ENCODE data around the gene SUMO1. TPM values are rescaled to one million over a fixed set of nuclear protein-coding genes. Genes with fewer than 3 reads are reported as not detected.
A peak's percentile ranks its signal among the peaks of the same experiment; 100 is the strongest.
"Not testable (repeated sequence)": the region's sequence is repeated elsewhere in the genome, so short reads cannot be mapped to it uniquely, and the experiment has no call there.

Gene SUMO1
- 100 to 1,000 TPM in 3 of 4 donors, 10 to 100 TPM in 1; 93.6 to 156 (median 114) TPM for polyA plus RNA-seq
- long read RNA-seq, donor 1, result 0 reads
- long read RNA-seq, donor 2, transcript SUMO1-203 (5 exons, 1,536 nt), result major isoform, 27 of 29 reads
- long read RNA-seq, donor 2, partial matches to known transcripts, result 0 of 29 reads
- long read RNA-seq, donor 2, other reads (novel, unspliced or antisense), result 0 of 29 reads
- long read RNA-seq, donor 3, transcript SUMO1-203 (5 exons, 1,536 nt), result major isoform, 31 of 61 reads
- long read RNA-seq, donor 3, partial matches to known transcripts, result 24 of 61 reads
- long read RNA-seq, donor 3, other reads (novel, unspliced or antisense), result 0 of 61 reads
- long read RNA-seq, donor 4, partial matches to known transcripts, result 0 of 3 reads
- long read RNA-seq, donor 4, other reads (novel, unspliced or antisense), result 0 of 3 reads
- long read RNA-seq, donor 5, transcript SUMO1-203 (5 exons, 1,536 nt), result major isoform, 21 of 22 reads
- long read RNA-seq, donor 5, partial matches to known transcripts, result 0 of 22 reads
- long read RNA-seq, donor 5, other reads (novel, unspliced or antisense), result 0 of 22 reads
- long read RNA-seq, donor 6, transcript SUMO1-203 (5 exons, 1,536 nt), result major isoform, 45 of 47 reads
- long read RNA-seq, donor 6, partial matches to known transcripts, result 0 of 47 reads
- long read RNA-seq, donor 6, other reads (novel, unspliced or antisense), result 0 of 47 reads
- long read RNA-seq, donor 7, result 0 reads
- long read RNA-seq, donor 8, transcript SUMO1-203 (5 exons, 1,536 nt), result major isoform, 5 of 7 reads
- long read RNA-seq, donor 8, partial matches to known transcripts, result 0 of 7 reads
- long read RNA-seq, donor 8, other reads (novel, unspliced or antisense), result 0 of 7 reads
- long read RNA-seq, donor 9, transcript SUMO1-203 (5 exons, 1,536 nt), result major isoform, 19 of 19 reads
- long read RNA-seq, donor 9, partial matches to known transcripts, result 0 of 19 reads
- long read RNA-seq, donor 9, other reads (novel, unspliced or antisense), result 0 of 19 reads
- long read RNA-seq, donor 10, transcript SUMO1-203 (5 exons, 1,536 nt), result major isoform, 73 of 76 reads
- long read RNA-seq, donor 10, partial matches to known transcripts, result 0 of 76 reads
- long read RNA-seq, donor 10, other reads (novel, unspliced or antisense), result 0 of 76 reads

GRCh38 chr2:202238234-202239197, at the start of gene SUMO1:
SUMO1 (minus strand) TSS chr2:202238597; CDS start chr2:202238451, 146 bp downstream.
- Histone ChIP-seq H3K36me3 (ENCODE audit: control insufficient read depth in 3 of 3, insufficient read depth in 2 of 3, low read depth in 1 of 3, low read length in 3 of 3) (peaks cover 0 to 3% (median 0%) of the 10 kb centered on the region in 3 donors), H3K9me3 (ENCODE audit: control insufficient read depth in 2 of 2, insufficient read depth in 1 of 2, low read depth in 1 of 2, low read length in 1 of 2) (no peaks in the 10 kb centered on the region), H3K4me1 (ENCODE audit: control insufficient read depth in 3 of 3, insufficient read depth in 2 of 3, low read depth in 1 of 3, low read length in 2 of 3) (no peaks in the 10 kb centered on the region), H3K27ac (ENCODE audit: low read depth in 1 of 3, low read length in 2 of 3) (peak within 1 kb of the TSS; percentile 74 to 93 (median 85)), H3K4me3 (ENCODE audit: low read depth in 1 of 3, low read length in 3 of 3) (peak within 1 kb of the TSS; percentile 91 to 99 (median 92)), H3K27me3 (ENCODE audit: control insufficient read depth in 3 of 3, insufficient read depth in 3 of 3, low read length in 3 of 3) (no peaks in the 10 kb centered on the region)
- WGBS, 3 donors, result 2 to 4% (median 3%) methylated on average over 41 to 54 of the region's 54 CpGs
- DNase-seq (peak; percentile 93 to 96), FAIRE-seq (no peak)

- Histone ChIP-seq H3K4me1 (ENCODE audit: control insufficient read depth in 3 of 3, insufficient read depth in 2 of 3, low read depth in 1 of 3, low read length in 2 of 3) (no peaks in the 10 kb centered on the region), H3K27ac (ENCODE audit: low read depth in 1 of 3, low read length in 2 of 3) (no peak overlapping the region), H3K9me3 (ENCODE audit: control insufficient read depth in 2 of 2, insufficient read depth in 1 of 2, low read depth in 1 of 2, low read length in 1 of 2) (no peaks in the 10 kb centered on the region), H3K36me3 (ENCODE audit: control insufficient read depth in 3 of 3, insufficient read depth in 2 of 3, low read depth in 1 of 3, low read length in 3 of 3) (peaks cover 11 to 53% (median 18%) of the 10 kb centered on the region in 3 donors), H3K27me3 (ENCODE audit: control insufficient read depth in 3 of 3, insufficient read depth in 3 of 3, low read length in 3 of 3) (no peaks in the 10 kb centered on the region), H3K4me3 (ENCODE audit: low read depth in 1 of 3, low read length in 3 of 3) (no peak overlapping the region)
- DNase-seq (no peak), FAIRE-seq (no peak)
Measured at GRCh38 chr2:202286595-202286994, 48.2 kb upstream of the SUMO1 start.

GRCh38 chr2:202278944-202279343, 40.5 kb upstream of the SUMO1 start:
- H3K36me3 ChIP-seq (ENCODE audit: control insufficient read depth in 3 of 3, insufficient read depth in 2 of 3, low read depth in 1 of 3, low read length in 3 of 3), result peaks cover 7 to 50% (median 10%) of the 10 kb centered on the region in 3 donors
- no peak overlapping the region for H3K4me3 ChIP-seq (ENCODE audit: low read depth in 1 of 3, low read length in 3 of 3)
- DNase-seq, result peak in 1 of 2 donors; percentile 32
- H3K27ac ChIP-seq (ENCODE audit: low read depth in 1 of 3, low read length in 2 of 3), result no peak overlapping the region
- no peaks in the 10 kb centered on the region for H3K4me1 ChIP-seq (ENCODE audit: control insufficient read depth in 3 of 3, insufficient read depth in 2 of 3, low read depth in 1 of 3, low read length in 2 of 3)
- no peak for FAIRE-seq
- H3K9me3 ChIP-seq (ENCODE audit: control insufficient read depth in 2 of 2, insufficient read depth in 1 of 2, low read depth in 1 of 2, low read length in 1 of 2), result no peaks in the 10 kb centered on the region
- 16 to 40% (median 21%) methylated on average over 1 of the region's 1 CpG for WGBS, 3 donors
- H3K27me3 ChIP-seq (ENCODE audit: control insufficient read depth in 3 of 3, insufficient read depth in 3 of 3, low read length in 3 of 3), result no peaks in the 10 kb centered on the region

- Histone ChIP-seq H3K4me1 (ENCODE audit: control insufficient read depth in 3 of 3, insufficient read depth in 2 of 3, low read depth in 1 of 3, low read length in 2 of 3) (no peaks in the 10 kb centered on the region), H3K36me3 (ENCODE audit: control insufficient read depth in 3 of 3, insufficient read depth in 2 of 3, low read depth in 1 of 3, low read length in 3 of 3) (peaks cover 7 to 45% (median 7%) of the 10 kb centered on the region in 3 donors), H3K27ac (ENCODE audit: low read depth in 1 of 3, low read length in 2 of 3) (peak overlapping the region in 1 of 3 donors; percentile 11), H3K4me3 (ENCODE audit: low read depth in 1 of 3, low read length in 3 of 3) (no peak overlapping the region), H3K9me3 (ENCODE audit: control insufficient read depth in 2 of 2, insufficient read depth in 1 of 2, low read depth in 1 of 2, low read length in 1 of 2) (no peaks in the 10 kb centered on the region), H3K27me3 (ENCODE audit: control insufficient read depth in 3 of 3, insufficient read depth in 3 of 3, low read length in 3 of 3) (no peaks in the 10 kb centered on the region)
- WGBS, 3 donors, result 62 to 69% (median 69%) methylated on average over 6 of the region's 6 CpGs
- DNase-seq, result no peak
- no peak for FAIRE-seq
Measured at GRCh38 chr2:202278036-202278760, 39.8 kb upstream of the SUMO1 start.

- not testable (repeated sequence) for H3K9me3 ChIP-seq (ENCODE audit: control insufficient read depth in 2 of 2, insufficient read depth in 1 of 2, low read depth in 1 of 2, low read length in 1 of 2); H3K4me1 ChIP-seq (ENCODE audit: control insufficient read depth in 3 of 3, insufficient read depth in 2 of 3, low read depth in 1 of 3, low read length in 2 of 3); FAIRE-seq; H3K27me3 ChIP-seq (ENCODE audit: control insufficient read depth in 3 of 3, insufficient read depth in 3 of 3, low read length in 3 of 3); DNase-seq; H3K4me3 ChIP-seq (ENCODE audit: low read depth in 1 of 3, low read length in 3 of 3); H3K27ac ChIP-seq (ENCODE audit: low read depth in 1 of 3, low read length in 2 of 3)
- peaks cover 4 to 35% (median 7%) of the 10 kb centered on the region in 3 donors for H3K36me3 ChIP-seq (ENCODE audit: control insufficient read depth in 3 of 3, insufficient read depth in 2 of 3, low read depth in 1 of 3, low read length in 3 of 3)
- 90 to 91% (median 90%) methylated on average over 11 of the region's 11 CpGs for WGBS, 3 donors
Measured at GRCh38 chr2:202276078-202276720, 37.8 kb upstream of the SUMO1 start.

GRCh38 chr2:202270487-202270886, 32.1 kb upstream of the SUMO1 start:
- peaks cover 0 to 2% (median 0%) of the 10 kb centered on the region in 3 donors for H3K4me1 ChIP-seq (ENCODE audit: control insufficient read depth in 3 of 3, insufficient read depth in 2 of 3, low read depth in 1 of 3, low read length in 2 of 3)
- H3K4me3 ChIP-seq (ENCODE audit: low read depth in 1 of 3, low read length in 3 of 3), result no peak overlapping the region
- peak overlapping the region in 1 of 3 donors; percentile 18 for H3K27ac ChIP-seq (ENCODE audit: low read depth in 1 of 3, low read length in 2 of 3)
- H3K36me3 ChIP-seq (ENCODE audit: control insufficient read depth in 3 of 3, insufficient read depth in 2 of 3, low read depth in 1 of 3, low read length in 3 of 3), result peaks cover 0 to 16% (median 0%) of the 10 kb centered on the region in 3 donors
- 47 to 69% (median 63%) methylated on average over 3 of the region's 3 CpGs for WGBS, 3 donors
- no peaks in the 10 kb centered on the region for H3K9me3 ChIP-seq (ENCODE audit: control insufficient read depth in 2 of 2, insufficient read depth in 1 of 2, low read depth in 1 of 2, low read length in 1 of 2)
- FAIRE-seq, result no peak
- no peak for DNase-seq
- no peaks in the 10 kb centered on the region for H3K27me3 ChIP-seq (ENCODE audit: control insufficient read depth in 3 of 3, insufficient read depth in 3 of 3, low read length in 3 of 3)

- no peaks in the 10 kb centered on the region for H3K9me3 ChIP-seq (ENCODE audit: control insufficient read depth in 2 of 2, insufficient read depth in 1 of 2, low read depth in 1 of 2, low read length in 1 of 2)
- WGBS, 3 donors, result 30 to 48% (median 42%) methylated on average over 9 of the region's 9 CpGs
- no peaks in the 10 kb centered on the region for H3K27me3 ChIP-seq (ENCODE audit: control insufficient read depth in 3 of 3, insufficient read depth in 3 of 3, low read length in 3 of 3)
- peaks cover 0 to 2% (median 0%) of the 10 kb centered on the region in 3 donors for H3K4me1 ChIP-seq (ENCODE audit: control insufficient read depth in 3 of 3, insufficient read depth in 2 of 3, low read depth in 1 of 3, low read length in 2 of 3)
- DNase-seq (peak; percentile 21 to 53), FAIRE-seq (no peak)
- no peak overlapping the region for H3K27ac ChIP-seq (ENCODE audit: low read depth in 1 of 3, low read length in 2 of 3)
- H3K36me3 ChIP-seq (ENCODE audit: control insufficient read depth in 3 of 3, insufficient read depth in 2 of 3, low read depth in 1 of 3, low read length in 3 of 3), result peaks cover 0 to 15% (median 0%) of the 10 kb centered on the region in 3 donors
- H3K4me3 ChIP-seq (ENCODE audit: low read depth in 1 of 3, low read length in 3 of 3), result no peak overlapping the region
Measured at GRCh38 chr2:202269585-202269984, 31.2 kb upstream of the SUMO1 start.

Measured in small intestine (tissue), 16 donors.